Gastrocnemius medialis (tissue), 4 donors: ENCODE measurements around the gene ZFYVE26.

ENCODE experiments used
- CTCF ChIP-seq, 5 experiments: fragments of 450-650 bp in 3 of 5; fragments of 200-600 bp in 2 of 5; sonication (generic) in 2 of 5; IDR thresholded peaks in 4 of 5; conservative IDR thresholded peaks in 1 of 5; 1 replicate in 4 of 5; 2 replicates in 1 of 5; pipeline ENCODE4 v1.5.1; 2016 to 2019; ENCODE audit warnings: antibody characterized with exemption in 5 of 5, mild to moderate bottlenecking in 3 of 5, moderate library complexity in 3 of 5
- POLR2A ChIP-seq, 2 donors: fragments of 450-650 bp; IDR thresholded peaks; one replicate each; pipeline ENCODE4 v1.6.1; 2017; ENCODE audit warnings: antibody characterized with exemption in 2 of 2, mild to moderate bottlenecking in 2 of 2, moderate library complexity in 2 of 2

GRCh38 chr14:67728258-67728657 lies 88.1 kb downstream of the ZFYVE26 start:
- TF ChIP-seq CTCF (IDR thresholded peaks at IDR 0.05 in 4 of 5, conservative IDR thresholded peaks at IDR 0.05 in 1 of 5) = no peak
- no peak for TF ChIP-seq POLR2A (IDR thresholded peaks at IDR 0.05)
